Stomach (tissue), 4 donors: ENCODE results near the gene PRR5L.

Source experiments
- POLR2A ChIP-seq, 4 donors: fragments of 450-650 bp; IDR thresholded peaks; one replicate each; pipeline ENCODE4 v1.6.1; 2016; ENCODE audit warnings: antibody characterized with exemption in 4 of 4, control low read depth in 2 of 4, mild to moderate bottlenecking in 1 of 4, moderate library complexity in 1 of 4
- TF ChIP-seq, protein P1 (sequence below), 7 experiments: fragments of 450-650 bp in 4 of 7; fragments of 200-600 bp in 3 of 7; sonication (generic) in 3 of 7; IDR thresholded peaks; one replicate each; pipeline ENCODE4 v1.5.1; 2016 to 2019; ENCODE audit warnings: antibody characterized with exemption in 7 of 7, control low read depth in 2 of 7, mild to moderate bottlenecking in 1 of 7

DNA sequence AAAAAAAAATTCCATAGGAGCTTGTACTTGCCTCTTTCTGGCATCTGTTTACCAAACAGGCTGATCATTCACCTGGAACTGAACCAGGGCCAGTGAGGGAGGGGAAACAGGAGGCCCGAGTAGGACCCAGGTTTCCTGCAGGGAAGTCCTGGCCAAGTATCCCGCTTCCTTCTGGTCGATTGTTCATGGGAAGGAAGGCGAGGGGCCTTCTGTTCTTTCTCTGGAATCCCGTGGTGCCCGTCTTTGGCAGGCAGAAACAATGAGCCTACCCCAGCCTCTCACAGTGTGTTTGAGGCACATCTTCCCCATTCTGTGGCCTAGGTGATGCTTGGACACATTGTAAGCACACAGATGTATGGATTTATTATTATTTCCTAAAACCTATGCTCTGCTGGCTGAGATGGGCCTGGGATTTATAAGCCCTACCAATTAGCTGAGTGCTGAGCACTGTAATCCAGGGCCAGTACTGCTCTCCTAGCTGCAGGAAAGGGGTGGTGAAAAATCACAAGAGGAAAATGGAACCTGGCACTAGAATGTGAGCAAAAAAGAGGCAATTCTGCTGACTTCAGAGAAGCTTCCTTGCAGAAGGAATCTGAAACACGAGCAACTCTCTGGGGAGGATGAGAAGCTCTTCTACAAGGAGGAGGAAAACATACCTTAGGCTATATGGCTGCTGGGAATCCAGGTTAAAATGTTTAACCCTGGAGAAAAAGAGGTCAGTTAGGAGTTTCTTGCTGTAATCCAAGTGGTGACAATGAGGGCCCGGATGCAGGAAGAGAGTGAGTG, 53.5 kb downstream of the PRR5L start:
- TF ChIP-seq, protein P1, sequence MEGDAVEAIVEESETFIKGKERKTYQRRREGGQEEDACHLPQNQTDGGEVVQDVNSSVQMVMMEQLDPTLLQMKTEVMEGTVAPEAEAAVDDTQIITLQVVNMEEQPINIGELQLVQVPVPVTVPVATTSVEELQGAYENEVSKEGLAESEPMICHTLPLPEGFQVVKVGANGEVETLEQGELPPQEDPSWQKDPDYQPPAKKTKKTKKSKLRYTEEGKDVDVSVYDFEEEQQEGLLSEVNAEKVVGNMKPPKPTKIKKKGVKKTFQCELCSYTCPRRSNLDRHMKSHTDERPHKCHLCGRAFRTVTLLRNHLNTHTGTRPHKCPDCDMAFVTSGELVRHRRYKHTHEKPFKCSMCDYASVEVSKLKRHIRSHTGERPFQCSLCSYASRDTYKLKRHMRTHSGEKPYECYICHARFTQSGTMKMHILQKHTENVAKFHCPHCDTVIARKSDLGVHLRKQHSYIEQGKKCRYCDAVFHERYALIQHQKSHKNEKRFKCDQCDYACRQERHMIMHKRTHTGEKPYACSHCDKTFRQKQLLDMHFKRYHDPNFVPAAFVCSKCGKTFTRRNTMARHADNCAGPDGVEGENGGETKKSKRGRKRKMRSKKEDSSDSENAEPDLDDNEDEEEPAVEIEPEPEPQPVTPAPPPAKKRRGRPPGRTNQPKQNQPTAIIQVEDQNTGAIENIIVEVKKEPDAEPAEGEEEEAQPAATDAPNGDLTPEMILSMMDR (IDR thresholded peaks at IDR 0.05) = no peak
- no peak for TF ChIP-seq POLR2A (IDR thresholded peaks at IDR 0.05)
